Fibroblast of gingiva (primary cell): ENCODE measurements around the gene FLAD1.

Experiments used
- DNase-seq: peaks from one replicate; pipeline ENCODE4 v3.0.0-alpha.2; 2011; ENCODE audit warnings: low read depth

The FLAD1 gene

GRCh38 chr1:154982897-154983648 lies at the start of gene FLAD1:
Gene FLAD1, plus strand, starts transcription at chr1:154983344. Its CDS starts 351 bp downstream, at chr1:154983695.
- peak; percentile 100 for DNase-seq

- no peak for DNase-seq
Observed at GRCh38 chr1:154934358-154934948, 48.7 kb upstream of the FLAD1 start.

- DNase-seq, result no peak
Observed at GRCh38 chr1:154935749-154936554, 47.2 kb upstream of the FLAD1 start.

- DNase-seq, result peak; percentile 96
Observed at GRCh38 chr1:154936555-154937084, 46.5 kb upstream of the FLAD1 start, which contains the start of gene PMVK. Gene PMVK, minus strand, starts transcription at chr1:154936719. Its CDS starts 34 bp downstream, at chr1:154936685.

- peak; percentile 96 for DNase-seq
Observed at GRCh38 chr1:154937085-154937987, 45.8 kb upstream of the FLAD1 start.

GRCh38 chr1:154937988-154938386 lies 45.2 kb upstream of the FLAD1 start:
- no peak for DNase-seq

GRCh38 chr1:154938604-154939399 lies 44.3 kb upstream of the FLAD1 start:
- DNase-seq, result no peak

GRCh38 chr1:154940213-154940560 lies 43.0 kb upstream of the FLAD1 start:
- DNase-seq, result no peak

GRCh38 chr1:154940651-154941194 lies 42.4 kb upstream of the FLAD1 start:
- DNase-seq, result no peak

GRCh38 chr1:154941333-154942013 lies 41.7 kb upstream of the FLAD1 start:
- no peak for DNase-seq

- no peak for DNase-seq
Observed at GRCh38 chr1:154943649-154944400, 39.3 kb upstream of the FLAD1 start.

GRCh38 chr1:154944401-154945159 lies 38.6 kb upstream of the FLAD1 start:
- DNase-seq, result no peak

- no peak for DNase-seq
Observed at GRCh38 chr1:154945160-154945961, 37.8 kb upstream of the FLAD1 start.

GRCh38 chr1:154945962-154946850 lies 36.9 kb upstream of the FLAD1 start:
- no peak for DNase-seq

- DNase-seq, result no peak
Observed at GRCh38 chr1:154948079-154948478, 35.1 kb upstream of the FLAD1 start.

- no peak for DNase-seq
Observed at GRCh38 chr1:154951901-154952657, 31.1 kb upstream of the FLAD1 start.
